MM.1S (cell line): ENCODE measurements around the gene FBXW11.

ENCODE experiments used
- EZH2 ChIP-seq: fragments of 300-600 bp; sonication (generic); optimal IDR thresholded peaks from 2 replicates; pipeline ENCODE3; 2017; ENCODE audit warnings: low read depth, mild to moderate bottlenecking, antibody characterized with exemption, low read length, mixed read lengths
- TF ChIP-seq, protein P1 (sequence below): fragments of 300-600 bp; sonication (generic); IDR thresholded peaks from 2 replicates; pipeline ENCODE4 v1.5.1; 2016; ENCODE audit warnings: antibody characterized with exemption, low read length, mixed read lengths

DNA sequence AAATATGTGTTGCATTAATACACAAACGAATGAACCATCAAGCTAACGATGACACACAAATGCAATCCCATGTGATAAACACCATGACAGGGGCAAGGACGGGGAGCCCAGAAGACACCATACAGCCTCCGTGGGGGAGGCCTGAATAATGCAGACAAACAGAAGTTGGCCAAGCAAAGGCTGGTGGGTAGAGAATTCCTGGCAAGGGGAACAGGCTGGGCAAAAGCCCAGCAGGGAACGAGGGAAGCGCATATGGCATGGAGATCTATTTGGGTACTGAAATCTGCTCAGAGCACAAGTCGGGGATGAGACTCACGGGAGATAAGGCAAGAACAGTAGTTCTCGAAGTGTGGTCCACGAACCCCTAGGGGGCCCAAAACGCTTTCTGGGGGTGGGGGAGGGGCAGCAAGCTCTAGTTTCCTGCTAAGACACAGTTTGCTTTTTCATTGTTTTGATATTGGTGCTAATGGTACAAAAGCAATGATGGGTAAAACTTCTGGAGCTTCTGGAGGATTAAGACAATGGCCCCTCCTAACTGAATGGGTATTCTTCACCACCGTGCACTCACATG is 42.9 kb upstream of the FBXW11 start:
- TF ChIP-seq, protein P1, sequence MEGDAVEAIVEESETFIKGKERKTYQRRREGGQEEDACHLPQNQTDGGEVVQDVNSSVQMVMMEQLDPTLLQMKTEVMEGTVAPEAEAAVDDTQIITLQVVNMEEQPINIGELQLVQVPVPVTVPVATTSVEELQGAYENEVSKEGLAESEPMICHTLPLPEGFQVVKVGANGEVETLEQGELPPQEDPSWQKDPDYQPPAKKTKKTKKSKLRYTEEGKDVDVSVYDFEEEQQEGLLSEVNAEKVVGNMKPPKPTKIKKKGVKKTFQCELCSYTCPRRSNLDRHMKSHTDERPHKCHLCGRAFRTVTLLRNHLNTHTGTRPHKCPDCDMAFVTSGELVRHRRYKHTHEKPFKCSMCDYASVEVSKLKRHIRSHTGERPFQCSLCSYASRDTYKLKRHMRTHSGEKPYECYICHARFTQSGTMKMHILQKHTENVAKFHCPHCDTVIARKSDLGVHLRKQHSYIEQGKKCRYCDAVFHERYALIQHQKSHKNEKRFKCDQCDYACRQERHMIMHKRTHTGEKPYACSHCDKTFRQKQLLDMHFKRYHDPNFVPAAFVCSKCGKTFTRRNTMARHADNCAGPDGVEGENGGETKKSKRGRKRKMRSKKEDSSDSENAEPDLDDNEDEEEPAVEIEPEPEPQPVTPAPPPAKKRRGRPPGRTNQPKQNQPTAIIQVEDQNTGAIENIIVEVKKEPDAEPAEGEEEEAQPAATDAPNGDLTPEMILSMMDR, result no peak
- no peak for TF ChIP-seq EZH2
